DOHH2 (cell line): ENCODE measurements around the gene ITPA.

Experiments used
- H3F3A ChIP-seq: fragments of 200-600 bp; sonication (generic), shearing (Covaris generic); 2 replicates; pipeline ENCODE4 v1.6.0; 2016; ENCODE audit warnings: antibody characterized with exemption, mild to moderate bottlenecking; ENCODE audit not compliant: control insufficient read depth, insufficient read depth
- H3K27ac ChIP-seq: fragments of 200-600 bp; sonication (generic); 2 replicates; pipeline ENCODE4 v1.5.1; 2014; ENCODE audit warnings: low read depth, mild to moderate bottlenecking, low read length, moderate library complexity
- H3K27me3 ChIP-seq: fragments of 200-600 bp; sonication (generic); 2 replicates; pipeline ENCODE4 v1.6.1; 2014; ENCODE audit warnings: mild to moderate bottlenecking, low read length, mixed read lengths; ENCODE audit not compliant: control insufficient read depth
- H3K36me3 ChIP-seq: fragments of 200-600 bp; sonication (generic); 2 replicates; pipeline ENCODE4 v1.6.1; 2014; ENCODE audit warnings: mild to moderate bottlenecking, low read length, moderate library complexity, mixed read lengths; ENCODE audit not compliant: control insufficient read depth
- H3K4me1 ChIP-seq: fragments of 200-600 bp; sonication (generic); 2 replicates; pipeline ENCODE4 v1.6.1; 2014; ENCODE audit warnings: mild to moderate bottlenecking, low read length, mixed read lengths; ENCODE audit not compliant: control insufficient read depth
- H3K4me2 ChIP-seq: fragments of 200-600 bp; sonication (generic); 2 replicates; pipeline ENCODE4 v1.6.0; 2014; ENCODE audit warnings: mild to moderate bottlenecking, low read length, moderate library complexity
- H3K4me3 ChIP-seq: fragments of 200-600 bp; sonication (generic); 2 replicates; pipeline ENCODE4 v1.5.1; 2014; ENCODE audit warnings: mild to moderate bottlenecking, low read length, mixed read lengths
- H3K79me2 ChIP-seq: fragments of 200-600 bp; sonication (generic); 2 replicates; pipeline ENCODE4 v1.6.1; 2014; ENCODE audit warnings: mild to moderate bottlenecking, low read length, mixed read lengths; ENCODE audit not compliant: control insufficient read depth
- H3K9me2 ChIP-seq: fragments of 200-600 bp; sonication (generic); replicated peaks from 2 replicates; pipeline ENCODE4 v1.6.1; 2014; ENCODE audit warnings: mild to moderate bottlenecking, low read length, mixed read lengths; ENCODE audit not compliant: control insufficient read depth
- H3K9me3 ChIP-seq: fragments of 200-600 bp; sonication (generic); 2 replicates; pipeline ENCODE4 v1.6.1; 2014; ENCODE audit warnings: antibody characterized with exemption, low read length, mixed read lengths; ENCODE audit not compliant: control insufficient read depth, insufficient read depth
- H4K20me1 ChIP-seq: fragments of 200-600 bp; sonication (generic); 2 replicates; pipeline ENCODE4 v1.6.0; 2014; ENCODE audit warnings: low read depth, mild to moderate bottlenecking, antibody characterized with exemption, low read length, moderate library complexity; ENCODE audit not compliant: control insufficient read depth, insufficient read depth
- CTCF ChIP-seq: fragments of 200-600 bp; sonication (generic); IDR thresholded peaks from one replicate; pipeline ENCODE4 v1.5.1; 2014; ENCODE audit warnings: antibody characterized with exemption, mild to moderate bottlenecking, low read depth, low read length; ENCODE audit not compliant: poor library complexity, severe bottlenecking
- EZH2phosphoT487 ChIP-seq: fragments of 200-600 bp; sonication (generic); IDR thresholded peaks from 2 replicates; pipeline ENCODE4 v1.6.1; 2017; ENCODE audit warnings: borderline replicate concordance, mild to moderate bottlenecking, antibody characterized with exemption, low read length, moderate library complexity, mixed read lengths

Gene ITPA

GRCh38 chr20:3228750-3229032 is 19.4 kb downstream of the ITPA start:
- H3K9me3 ChIP-seq, result no peaks in the 10 kb centered on the region
- no peak for TF ChIP-seq EZH2phosphoT487
- no peak for TF ChIP-seq CTCF
- H3K4me1 ChIP-seq, result no peaks in the 10 kb centered on the region
- no peak overlapping the region for H3K4me2 ChIP-seq
- H3K79me2 ChIP-seq, result no peaks in the 10 kb centered on the region
- no peak overlapping the region for H3K27ac ChIP-seq
- H3K27me3 ChIP-seq, result no peaks in the 10 kb centered on the region
- no peaks in the 10 kb centered on the region; the same call in 1 of the 2 replicates for H3K36me3 ChIP-seq
- no peaks in the 10 kb centered on the region for H3F3A ChIP-seq
- H4K20me1 ChIP-seq, result no peaks in the 10 kb centered on the region
- H3K9me2 ChIP-seq, result no peaks in the 10 kb centered on the region
- no peak overlapping the region for H3K4me3 ChIP-seq

- no peaks in the 10 kb centered on the region for H3K9me2 ChIP-seq
- H3F3A ChIP-seq, result no peaks in the 10 kb centered on the region
- no peak overlapping the region for H3K27ac ChIP-seq
- H3K79me2 ChIP-seq, result no peaks in the 10 kb centered on the region
- no peak overlapping the region for H3K4me3 ChIP-seq
- H3K9me3 ChIP-seq, result no peaks in the 10 kb centered on the region
- no peaks in the 10 kb centered on the region for H3K36me3 ChIP-seq
- H3K27me3 ChIP-seq, result no peaks in the 10 kb centered on the region
- no peak for TF ChIP-seq CTCF
- TF ChIP-seq EZH2phosphoT487, result no peak
- H3K4me1 ChIP-seq, result no peaks in the 10 kb centered on the region
- H4K20me1 ChIP-seq, result no peaks in the 10 kb centered on the region
- no peak overlapping the region for H3K4me2 ChIP-seq
Observed at GRCh38 chr20:3229158-3229557, 19.9 kb downstream of the ITPA start.

- Histone ChIP-seq H3K27ac (no peak overlapping the region), H3K4me1 (no peaks in the 10 kb centered on the region), H3K9me2 (no peaks in the 10 kb centered on the region), H3K27me3 (no peaks in the 10 kb centered on the region), H3K4me2 (no peak overlapping the region), H3K9me3 (no peaks in the 10 kb centered on the region), H3K79me2 (no peaks in the 10 kb centered on the region), H3K36me3 (no peaks in the 10 kb centered on the region), H4K20me1 (no peaks in the 10 kb centered on the region), H3K4me3 (no peak overlapping the region), H3F3A (no peaks in the 10 kb centered on the region)
- TF ChIP-seq CTCF, result no peak
- no peak for TF ChIP-seq EZH2phosphoT487
Observed at GRCh38 chr20:3229798-3230197, 20.5 kb downstream of the ITPA start.

- Histone ChIP-seq H3K79me2 (no peaks in the 10 kb centered on the region), H3K9me2 (no peaks in the 10 kb centered on the region), H3K4me2 (no peak overlapping the region), H4K20me1 (no peaks in the 10 kb centered on the region), H3F3A (no peaks in the 10 kb centered on the region), H3K9me3 (no peaks in the 10 kb centered on the region), H3K4me3 (no peak overlapping the region), H3K27me3 (peaks cover 6% of the 10 kb centered on the region), H3K27ac (no peak overlapping the region), H3K4me1 (no peaks in the 10 kb centered on the region), H3K36me3 (no peaks in the 10 kb centered on the region)
- TF ChIP-seq CTCF (no peak), EZH2phosphoT487 (no peak)
Observed at GRCh38 chr20:3231116-3231515, 21.8 kb downstream of the ITPA start.
